ENCODE results near the gene SMIM35. TPM values are rescaled to one million over a fixed set of nuclear protein-coding genes. Genes with fewer than 3 reads are reported as not detected.
A peak's percentile ranks its signal among the peaks of the same experiment; 100 is the strongest.
"Not testable (repeated sequence)": the region's sequence is repeated elsewhere in the genome, so short reads cannot be mapped to it uniquely, and the experiment has no call there.

The SMIM35 gene
- polyA plus RNA-seq, 3 donors from 2014 or later, result 0.49 to 1.1 TPM; not detected in 1

- H3K4me1 Mint-ChIP-seq, result peaks cover 12 to 17% of the 10 kb centered on the region in 2 donors
- H3K4me3 Mint-ChIP-seq, result no peak overlapping the region
- no peak for DNase-seq
- no peaks in the 10 kb centered on the region for H3K36me3 Mint-ChIP-seq
- H3K27ac Mint-ChIP-seq, result no peak overlapping the region
- peaks cover 5 to 9% (median 6%) of the 10 kb centered on the region in 3 donors for H3K27me3 Mint-ChIP-seq (ENCODE audit: low read depth in 3 of 3)
- H3K9me3 Mint-ChIP-seq, result no peaks in the 10 kb centered on the region
Observed at GRCh38 chr11:118064956-118065355, 21.8 kb downstream of the SMIM35 start.

- not testable (repeated sequence) for H3K9me3 Mint-ChIP-seq; H3K27ac Mint-ChIP-seq; H3K36me3 Mint-ChIP-seq; DNase-seq; H3K4me3 Mint-ChIP-seq; H3K27me3 Mint-ChIP-seq (ENCODE audit: low read depth in 3 of 3)
- peaks cover 12 to 17% of the 10 kb centered on the region in 2 donors for H3K4me1 Mint-ChIP-seq
Observed at GRCh38 chr11:118062631-118063030, 24.1 kb downstream of the SMIM35 start.

GRCh38 chr11:118062181-118062580 is 24.6 kb downstream of the SMIM35 start:
- not testable (repeated sequence) for H3K36me3 Mint-ChIP-seq; H3K27me3 Mint-ChIP-seq (ENCODE audit: low read depth in 3 of 3); DNase-seq; H3K4me3 Mint-ChIP-seq; H3K9me3 Mint-ChIP-seq; H3K27ac Mint-ChIP-seq
- H3K4me1 Mint-ChIP-seq, result peaks cover 12 to 17% of the 10 kb centered on the region in 2 donors

GRCh38 chr11:118061586-118062125 is 25.1 kb downstream of the SMIM35 start:
- Mint-ChIP-seq H3K36me3 (peaks cover 0 to 11% (median 0%) of the 10 kb centered on the region in 3 donors), H3K9me3 (no peaks in the 10 kb centered on the region), H3K4me1 (peaks cover 12 to 17% of the 10 kb centered on the region in 2 donors), H3K4me3 (no peak overlapping the region), H3K27me3 (ENCODE audit: low read depth in 3 of 3) (peaks cover 5 to 10% (median 7%) of the 10 kb centered on the region in 3 donors), H3K27ac (no peak overlapping the region)
- DNase-seq, result no peak

GRCh38 chr11:118060869-118061268 is 25.9 kb downstream of the SMIM35 start:
- Mint-ChIP-seq H3K27ac (no peak overlapping the region), H3K27me3 (ENCODE audit: low read depth in 3 of 3) (peaks cover 3 to 10% (median 6%) of the 10 kb centered on the region in 3 donors), H3K9me3 (no peaks in the 10 kb centered on the region), H3K36me3 (peaks cover 0 to 15% (median 0%) of the 10 kb centered on the region in 3 donors), H3K4me1 (peaks cover 7 to 10% of the 10 kb centered on the region in 2 donors), H3K4me3 (no peak overlapping the region)
- no peak for DNase-seq

- Mint-ChIP-seq H3K9me3 (no peaks in the 10 kb centered on the region), H3K27ac (no peak overlapping the region), H3K4me1 (peaks cover 1 to 3% of the 10 kb centered on the region in 2 donors), H3K36me3 (peaks cover 0 to 17% (median 0%) of the 10 kb centered on the region in 3 donors), H3K4me3 (no peak overlapping the region), H3K27me3 (ENCODE audit: low read depth in 3 of 3) (peaks cover 3 to 10% (median 3%) of the 10 kb centered on the region in 3 donors)
- DNase-seq, result no peak
Observed at GRCh38 chr11:118060081-118060661, 26.6 kb downstream of the SMIM35 start.

- Mint-ChIP-seq H3K4me3 (no peak overlapping the region), H3K27me3 (ENCODE audit: low read depth in 3 of 3) (peaks cover 3 to 10% (median 3%) of the 10 kb centered on the region in 3 donors), H3K27ac (no peak overlapping the region), H3K9me3 (no peaks in the 10 kb centered on the region), H3K36me3 (peaks cover 0 to 17% (median 0%) of the 10 kb centered on the region in 3 donors), H3K4me1 (no peaks in the 10 kb centered on the region)
- DNase-seq, result no peak
Observed at GRCh38 chr11:118059246-118059940, 27.4 kb downstream of the SMIM35 start.

GRCh38 chr11:118058311-118059245 is 28.2 kb downstream of the SMIM35 start:
- no peak for DNase-seq
- H3K27me3 Mint-ChIP-seq (ENCODE audit: low read depth in 3 of 3), result peaks cover 3 to 10% (median 3%) of the 10 kb centered on the region in 3 donors
- no peaks in the 10 kb centered on the region for H3K9me3 Mint-ChIP-seq
- no peak overlapping the region for H3K4me3 Mint-ChIP-seq
- H3K27ac Mint-ChIP-seq, result no peak overlapping the region
- peaks cover 0 to under 1% of the 10 kb centered on the region in 2 donors for H3K4me1 Mint-ChIP-seq
- H3K36me3 Mint-ChIP-seq, result peaks cover 0 to 17% (median 0%) of the 10 kb centered on the region in 3 donors

- Mint-ChIP-seq H3K4me3 (no peak overlapping the region), H3K4me1 (peaks cover 9 to 12% of the 10 kb centered on the region in 2 donors), H3K27ac (peak overlapping the region in 2 of 6 donors; percentile 24 to 42), H3K9me3 (no peaks in the 10 kb centered on the region), H3K36me3 (peaks cover 0 to 17% (median 0%) of the 10 kb centered on the region in 3 donors), H3K27me3 (ENCODE audit: low read depth in 3 of 3) (peaks cover 3 to 14% (median 6%) of the 10 kb centered on the region in 3 donors)
- DNase-seq, result no peak
Observed at GRCh38 chr11:118057251-118058145, 29.3 kb downstream of the SMIM35 start.

- Mint-ChIP-seq H3K36me3 (peaks cover 0 to 17% (median 0%) of the 10 kb centered on the region in 3 donors), H3K4me1 (peaks cover 16 to 18% of the 10 kb centered on the region in 2 donors), H3K27ac (peak overlapping the region in 2 of 6 donors; percentile 24 to 42), H3K27me3 (ENCODE audit: low read depth in 3 of 3) (peaks cover 3 to 15% (median 6%) of the 10 kb centered on the region in 3 donors), H3K4me3 (no peak overlapping the region), H3K9me3 (no peaks in the 10 kb centered on the region)
- no peak for DNase-seq
Observed at GRCh38 chr11:118056806-118057205, 30.0 kb downstream of the SMIM35 start.

- H3K9me3 Mint-ChIP-seq, result no peaks in the 10 kb centered on the region
- H3K4me1 Mint-ChIP-seq, result peaks cover 25 to 27% of the 10 kb centered on the region in 2 donors
- DNase-seq, result no peak
- peaks cover 0 to 17% (median 0%) of the 10 kb centered on the region in 3 donors for H3K36me3 Mint-ChIP-seq
- no peak overlapping the region for H3K4me3 Mint-ChIP-seq
- H3K27me3 Mint-ChIP-seq (ENCODE audit: low read depth in 3 of 3), result peaks cover 3 to 13% (median 6%) of the 10 kb centered on the region in 3 donors
- no peak overlapping the region for H3K27ac Mint-ChIP-seq
Observed at GRCh38 chr11:118055966-118056365, 30.8 kb downstream of the SMIM35 start.

- Mint-ChIP-seq H3K4me3 (no peak overlapping the region), H3K36me3 (peaks cover 0 to 17% (median 0%) of the 10 kb centered on the region in 3 donors), H3K4me1 (peaks cover 35 to 37% of the 10 kb centered on the region in 2 donors), H3K27me3 (ENCODE audit: low read depth in 3 of 3) (peaks cover 1 to 14% (median 6%) of the 10 kb centered on the region in 3 donors), H3K9me3 (no peaks in the 10 kb centered on the region), H3K27ac (peak overlapping the region in 1 of 6 donors; percentile 3)
- no peak for DNase-seq
Observed at GRCh38 chr11:118054712-118055640, 31.8 kb downstream of the SMIM35 start.
